ENCODE data around the gene XYLB. TPM values are rescaled to one million over a fixed set of nuclear protein-coding genes. Genes with fewer than 3 reads are reported as not detected.
A peak's percentile ranks its signal among the peaks of the same experiment; 100 is the strongest.

XYLB gene
- total and polyA plus RNA-seq, 4 experiments from 2014 or later = 0.22 to 0.61 (median 0.47) TPM

GRCh38 chr3:38379201-38379770 lies 32.7 kb downstream of the XYLB start:
- Histone ChIP-seq H3K9me3 (ENCODE audit: control insufficient read depth in 1 of 2, low read length in 2 of 2) (no peaks in the 10 kb centered on the region), H3K4me1 (ENCODE audit: insufficient read depth, low read length) (peaks cover 12% of the 10 kb centered on the region), H3K36me3 (ENCODE audit: insufficient read depth, low read length) (no peaks in the 10 kb centered on the region), H3K4me3 (ENCODE audit: low read length in 2 of 2) (no peak overlapping the region), H3K27ac (ENCODE audit: low read depth, low read length) (no peak overlapping the region), H3K27me3 (ENCODE audit: insufficient read depth, low read length) (no peaks in the 10 kb centered on the region)
- ChIA-PET POLR2A (ENCODE audit: partially characterized antibody) (no interaction called here), CTCF (ENCODE audit: partially characterized antibody) (interaction anchor here (1.0 to 1.5 kb wide), 2 partner anchors 17 to 33 kb away, joined by 4 to 5 read pairs; partner anchors contain the start of gene XYLB)
- H3K9me3 Mint-ChIP-seq = peaks cover 0 to 19% (median 4%) of the 10 kb centered on the region in 8 donors
- intact Hi-C loops (cut with micrococcal nuclease) = loop anchor here (10.0 kb wide), 1 partner anchor 46 kb away; no protein-coding TSS in a partner anchor
- H3K4me3 Mint-ChIP-seq = no peak overlapping the region
- no peaks in the 10 kb centered on the region for H3K36me3 Mint-ChIP-seq
- no peaks in the 10 kb centered on the region for H3K27me3 Mint-ChIP-seq
- no peak for DNase-seq
- H3K4me1 Mint-ChIP-seq = peaks cover 9 to 24% (median 13%) of the 10 kb centered on the region in 4 donors
- peak overlapping the region in 2 of 7 donors; percentile 12 to 63 for H3K27ac Mint-ChIP-seq

DNA sequence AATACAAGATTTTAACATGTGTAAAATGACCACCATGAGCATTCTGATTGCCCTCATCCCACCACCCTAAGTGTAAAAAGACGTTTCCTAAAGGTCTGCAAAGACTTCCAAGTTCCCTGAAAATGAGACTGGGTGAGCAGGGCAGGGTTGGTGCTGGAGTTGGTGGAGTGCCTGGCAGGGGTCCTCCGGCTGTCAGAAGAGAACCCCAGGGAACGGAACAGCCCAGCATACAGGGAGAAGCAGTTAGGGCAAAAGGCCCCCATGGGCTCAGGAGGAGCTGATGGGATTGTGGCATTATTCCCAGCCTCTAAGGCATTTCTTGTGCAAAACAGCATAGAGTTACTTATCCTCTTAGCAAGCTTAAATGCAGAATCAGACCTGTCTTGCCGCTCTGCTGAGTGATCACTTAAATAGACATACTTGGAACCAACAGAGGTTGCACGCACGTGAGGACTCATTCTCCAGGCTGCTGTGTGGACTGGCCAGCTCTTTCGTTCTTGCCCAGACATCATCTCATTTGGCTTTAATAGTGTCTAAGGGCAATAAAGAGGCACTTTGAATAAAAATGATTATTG lies 36.0 kb downstream of the XYLB start:
- H3K4me3 Mint-ChIP-seq = no peak overlapping the region
- no peaks in the 10 kb centered on the region for H3K9me3 ChIP-seq (ENCODE audit: control insufficient read depth in 1 of 2, low read length in 2 of 2)
- no peaks in the 10 kb centered on the region for H3K4me1 ChIP-seq (ENCODE audit: insufficient read depth, low read length)
- DNase-seq = no peak
- ChIA-PET POLR2A (ENCODE audit: partially characterized antibody) (no interaction called here), CTCF (ENCODE audit: partially characterized antibody) (interaction anchor here (1.9 kb wide), 1 partner anchor 36 kb away, joined by 6 read pairs; the partner anchor contains the start of gene XYLB)
- no peak overlapping the region for H3K27ac Mint-ChIP-seq
- peaks cover 0 to 31% (median 14%) of the 10 kb centered on the region in 8 donors for H3K9me3 Mint-ChIP-seq
- H3K27me3 ChIP-seq (ENCODE audit: insufficient read depth, low read length) = no peaks in the 10 kb centered on the region
- peaks cover 0 to 1% (median 0%) of the 10 kb centered on the region in 4 donors for H3K4me1 Mint-ChIP-seq
- no peak overlapping the region for H3K4me3 ChIP-seq (ENCODE audit: low read length in 2 of 2)
- intact Hi-C loops (cut with micrococcal nuclease) = no loop called here
- no peaks in the 10 kb centered on the region for H3K27me3 Mint-ChIP-seq
- H3K36me3 Mint-ChIP-seq = peaks cover 2 to 4% of the 10 kb centered on the region in 2 donors
- H3K36me3 ChIP-seq (ENCODE audit: insufficient read depth, low read length) = no peaks in the 10 kb centered on the region
- H3K27ac ChIP-seq (ENCODE audit: low read depth, low read length) = no peak overlapping the region

DNA sequence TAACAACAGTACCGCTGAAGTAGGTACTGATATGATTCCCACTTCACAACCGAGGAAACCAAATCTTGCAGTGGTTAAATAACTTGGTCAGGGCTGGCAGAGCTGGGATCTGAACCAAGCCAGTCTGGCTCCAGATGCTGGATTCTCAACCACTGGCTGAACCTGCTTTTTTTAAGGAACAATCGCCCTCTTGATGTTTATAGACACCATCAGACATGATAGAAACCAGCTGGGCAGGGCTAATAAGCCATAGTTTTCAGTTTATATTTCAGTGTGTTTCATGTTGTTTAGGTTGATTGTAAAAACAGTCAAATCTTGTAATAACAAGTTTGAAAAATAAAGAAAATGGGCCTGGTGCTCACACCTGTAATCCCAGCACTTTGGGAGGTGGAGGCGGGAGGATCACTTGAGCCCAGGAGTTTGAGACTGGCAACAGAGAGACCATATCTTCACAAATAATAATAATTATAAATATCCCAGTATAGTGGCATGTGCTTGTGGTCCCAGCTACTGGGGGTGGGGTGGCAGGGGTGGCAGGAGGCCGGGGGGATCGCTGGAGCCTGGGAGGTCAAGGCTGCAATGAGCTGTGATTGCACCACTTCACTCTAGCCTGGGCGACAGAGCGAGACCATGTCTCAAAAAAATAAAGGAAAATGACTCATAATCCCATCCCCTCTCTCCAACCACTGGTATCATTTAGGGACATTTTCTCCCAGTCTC lies 36.7 kb downstream of the XYLB start:
- no peak overlapping the region for H3K4me3 Mint-ChIP-seq
- Histone ChIP-seq H3K27me3 (ENCODE audit: insufficient read depth, low read length) (no peaks in the 10 kb centered on the region), H3K36me3 (ENCODE audit: insufficient read depth, low read length) (no peaks in the 10 kb centered on the region), H3K4me3 (ENCODE audit: low read length in 2 of 2) (no peak overlapping the region), H3K4me1 (ENCODE audit: insufficient read depth, low read length) (no peaks in the 10 kb centered on the region), H3K27ac (ENCODE audit: low read depth, low read length) (no peak overlapping the region), H3K9me3 (ENCODE audit: control insufficient read depth in 1 of 2, low read length in 2 of 2) (no peaks in the 10 kb centered on the region)
- intact Hi-C loops (cut with micrococcal nuclease) = no loop called here
- peaks cover 0 to 34% (median 19%) of the 10 kb centered on the region in 8 donors for H3K9me3 Mint-ChIP-seq
- CTCF ChIA-PET (ENCODE audit: partially characterized antibody) = interaction anchor here (0.7 to 1.9 kb wide), 2 partner anchors 37 to 1232 kb away, joined by 3 to 6 read pairs; partner anchors contain the start of gene XYLB
- peaks cover 2 to 4% of the 10 kb centered on the region in 2 donors for H3K36me3 Mint-ChIP-seq
- no peak overlapping the region for H3K27ac Mint-ChIP-seq
- peaks cover 0 to 1% (median 0%) of the 10 kb centered on the region in 4 donors for H3K4me1 Mint-ChIP-seq
- no peak for DNase-seq
- no peaks in the 10 kb centered on the region for H3K27me3 Mint-ChIP-seq
- POLR2A ChIA-PET (ENCODE audit: partially characterized antibody) = no interaction called here

DNA sequence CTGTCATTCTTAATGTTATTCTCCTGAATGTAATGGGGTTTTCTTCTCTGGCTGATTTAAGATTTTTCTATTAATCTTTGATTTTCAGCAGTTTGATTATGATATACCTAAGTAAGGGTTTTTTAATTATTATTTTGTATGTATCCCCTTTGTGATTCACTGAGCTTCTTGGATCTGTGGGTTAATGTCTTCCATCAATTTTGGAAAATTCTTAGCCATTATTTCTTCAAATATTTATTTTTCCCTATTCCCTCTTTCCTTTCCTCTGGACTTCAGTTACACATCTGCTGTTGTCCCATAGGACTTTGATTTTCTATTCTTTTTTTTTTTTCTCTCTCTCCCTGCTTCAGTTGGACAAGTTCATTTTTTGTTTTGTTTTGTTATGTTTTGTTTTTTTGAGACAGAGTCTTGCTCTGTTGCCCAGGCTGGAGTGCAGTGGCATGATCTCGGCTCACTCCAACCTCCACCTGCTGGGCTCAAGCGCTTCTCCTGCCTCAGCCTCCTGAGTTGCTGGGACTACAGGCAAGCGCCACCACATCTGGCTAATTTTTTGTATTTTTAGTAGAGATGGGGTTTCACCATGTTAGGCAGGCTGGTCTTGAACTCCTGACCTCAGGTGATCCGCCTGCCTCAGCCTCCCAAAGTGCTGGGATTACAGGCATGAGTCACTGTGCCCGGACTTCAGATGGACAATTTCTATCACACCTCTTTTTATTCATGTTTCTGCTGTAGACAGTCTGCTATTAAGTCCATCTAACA lies 40.6 kb downstream of the XYLB start:
- ChIA-PET POLR2A (ENCODE audit: partially characterized antibody) (no interaction called here), CTCF (ENCODE audit: partially characterized antibody) (no interaction called here)
- Mint-ChIP-seq H3K27me3 (no peaks in the 10 kb centered on the region), H3K27ac (peak overlapping the region in 1 of 7 donors; percentile 51), H3K4me3 (no peak overlapping the region), H3K4me1 (no peaks in the 10 kb centered on the region), H3K9me3 (peaks cover 0 to 24% (median 16%) of the 10 kb centered on the region in 8 donors), H3K36me3 (peaks cover 2 to 4% of the 10 kb centered on the region in 2 donors)
- H3K36me3 ChIP-seq (ENCODE audit: insufficient read depth, low read length) = no peaks in the 10 kb centered on the region
- no peaks in the 10 kb centered on the region for H3K4me1 ChIP-seq (ENCODE audit: insufficient read depth, low read length)
- DNase-seq = no peak
- no peaks in the 10 kb centered on the region for H3K27me3 ChIP-seq (ENCODE audit: insufficient read depth, low read length)
- no peak overlapping the region for H3K27ac ChIP-seq (ENCODE audit: low read depth, low read length)
- no peaks in the 10 kb centered on the region for H3K9me3 ChIP-seq (ENCODE audit: control insufficient read depth in 1 of 2, low read length in 2 of 2)
- intact Hi-C loops (cut with micrococcal nuclease) = no loop called here
- no peak overlapping the region for H3K4me3 ChIP-seq (ENCODE audit: low read length in 2 of 2)

DNA sequence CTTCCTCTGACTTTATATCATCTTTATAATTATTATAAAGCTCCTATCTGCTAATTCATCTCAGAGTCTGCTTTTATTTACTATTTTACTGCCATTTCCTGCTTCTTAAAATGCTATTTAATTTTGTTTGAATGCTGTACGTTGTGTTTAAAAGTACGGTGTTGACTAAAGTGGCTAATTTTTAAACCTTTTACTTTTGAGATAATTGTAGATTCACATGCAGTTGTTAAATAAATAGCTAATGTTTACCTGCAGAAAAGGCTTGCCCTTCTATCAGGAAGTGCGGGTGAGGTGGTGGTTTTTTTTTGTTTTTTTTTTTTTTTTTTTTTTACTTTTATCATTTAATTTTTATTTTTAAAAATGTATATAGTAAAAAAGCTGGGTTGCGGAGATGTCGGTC lies 41.3 kb downstream of the XYLB start:
- no peaks in the 10 kb centered on the region for H3K27me3 ChIP-seq (ENCODE audit: insufficient read depth, low read length)
- intact Hi-C loops (cut with micrococcal nuclease) = no loop called here

GRCh38 chr3:38392604-38393163 lies 46.1 kb downstream of the XYLB start:
- Histone ChIP-seq H3K4me3 (ENCODE audit: low read length in 2 of 2) (no peak overlapping the region), H3K27ac (ENCODE audit: low read depth, low read length) (no peak overlapping the region), H3K4me1 (ENCODE audit: insufficient read depth, low read length) (no peaks in the 10 kb centered on the region), H3K9me3 (ENCODE audit: control insufficient read depth in 1 of 2, low read length in 2 of 2) (no peaks in the 10 kb centered on the region), H3K36me3 (ENCODE audit: insufficient read depth, low read length) (no peaks in the 10 kb centered on the region), H3K27me3 (ENCODE audit: insufficient read depth, low read length) (no peaks in the 10 kb centered on the region)
- POLR2A ChIA-PET (ENCODE audit: partially characterized antibody) = no interaction called here
- CTCF ChIA-PET (ENCODE audit: partially characterized antibody) = no interaction called here
- peaks cover 0 to 9% (median 2%) of the 10 kb centered on the region in 8 donors for H3K9me3 Mint-ChIP-seq
- no peak for DNase-seq
- H3K27ac Mint-ChIP-seq = no peak overlapping the region
- H3K36me3 Mint-ChIP-seq = no peaks in the 10 kb centered on the region
- H3K4me1 Mint-ChIP-seq = no peaks in the 10 kb centered on the region
- H3K4me3 Mint-ChIP-seq = no peak overlapping the region
- H3K27me3 Mint-ChIP-seq = no peaks in the 10 kb centered on the region
- intact Hi-C loops (cut with micrococcal nuclease) = no loop called here

More for the DNA sequence above, 41.3 kb downstream of the XYLB start:
- ChIA-PET CTCF (ENCODE audit: partially characterized antibody) (no interaction called here), POLR2A (ENCODE audit: partially characterized antibody) (interaction anchor here (0.7 kb wide), 1 partner anchor 16 kb away, joined by 3 read pairs; no protein-coding TSS in a partner anchor)
- no peaks in the 10 kb centered on the region for H3K4me1 ChIP-seq (ENCODE audit: insufficient read depth, low read length)
- no peaks in the 10 kb centered on the region for H3K36me3 ChIP-seq (ENCODE audit: insufficient read depth, low read length)
- Mint-ChIP-seq H3K4me3 (no peak overlapping the region), H3K9me3 (peaks cover 0 to 24% (median 12%) of the 10 kb centered on the region in 8 donors), H3K4me1 (no peaks in the 10 kb centered on the region), H3K36me3 (peaks cover 2 to 4% of the 10 kb centered on the region in 2 donors), H3K27ac (no peak overlapping the region), H3K27me3 (no peaks in the 10 kb centered on the region)
- DNase-seq = no peak
- no peaks in the 10 kb centered on the region for H3K9me3 ChIP-seq (ENCODE audit: control insufficient read depth in 1 of 2, low read length in 2 of 2)
- no peak overlapping the region for H3K4me3 ChIP-seq (ENCODE audit: low read length in 2 of 2)
- no peak overlapping the region for H3K27ac ChIP-seq (ENCODE audit: low read depth, low read length)

Measured in CD4-positive, alpha-beta memory T cell (primary cell).